Parathyroid adenoma (tissue), 2 donors: ENCODE measurements around the gene TMEM182.

Experiments
- H2AFZ ChIP-seq: fragments of 300-600 bp; sonication (generic); one replicate; pipeline ENCODE4 v1.7.0; 2017; ENCODE audit warnings: antibody characterized with exemption, mild to moderate bottlenecking
- H3K27ac ChIP-seq: fragments of 300-600 bp; sonication (generic); one replicate; pipeline ENCODE4 v1.7.0; 2017
- H3K27me3 ChIP-seq: fragments of 300-600 bp; sonication (generic); one replicate; pipeline ENCODE4 v1.7.0; 2017; ENCODE audit warnings: low read length; ENCODE audit not compliant: control insufficient read depth, insufficient read depth
- H3K36me3 ChIP-seq: fragments of 300-600 bp; sonication (generic); one replicate; pipeline ENCODE4 v1.7.0; 2017; ENCODE audit warnings: low read length; ENCODE audit not compliant: control insufficient read depth, insufficient read depth
- H3K4me1 ChIP-seq: fragments of 300-600 bp; sonication (generic); one replicate; pipeline ENCODE4 v1.7.0; 2017; ENCODE audit warnings: control low read depth
- H3K4me2 ChIP-seq: fragments of 300-600 bp; sonication (generic); one replicate; pipeline ENCODE4 v1.7.0; 2017; ENCODE audit warnings: low read length
- H3K4me3 ChIP-seq: fragments of 300-600 bp; sonication (generic); one replicate; pipeline ENCODE4 v1.7.0; 2017; ENCODE audit warnings: low read depth, low read length
- H3K79me2 ChIP-seq: fragments of 300-600 bp; sonication (generic); one replicate; pipeline ENCODE4 v1.7.0; 2017; ENCODE audit warnings: control low read depth
- H3K9ac ChIP-seq: fragments of 300-600 bp; sonication (generic); one replicate; pipeline ENCODE4 v1.7.0; 2017; ENCODE audit warnings: mild to moderate bottlenecking
- H3K9me3 ChIP-seq: fragments of 300-600 bp; sonication (generic); one replicate; pipeline ENCODE4 v1.7.0; 2017; ENCODE audit warnings: low read length; ENCODE audit not compliant: control insufficient read depth
- CTCF ChIP-seq: fragments of 300-600 bp; sonication (generic); IDR thresholded peaks from one replicate; pipeline ENCODE4 v1.7.0; 2017; ENCODE audit warnings: antibody characterized with exemption, mild to moderate bottlenecking
- donor health status: primary hyperparathyroidism.

Gene TMEM182

GRCh38 chr2:102792568-102793208, 30.9 kb downstream of the TMEM182 start:
- Histone ChIP-seq H3K27me3 (no peaks in the 10 kb centered on the region), H2AFZ (no peak overlapping the region), H3K4me1 (peaks cover 6% of the 10 kb centered on the region), H3K36me3 (no peaks in the 10 kb centered on the region), H3K4me2 (no peak overlapping the region), H3K9me3 (no peaks in the 10 kb centered on the region), H3K27ac (no peak overlapping the region), H3K79me2 (no peaks in the 10 kb centered on the region), H3K4me3 (no peak overlapping the region), H3K9ac (no peak overlapping the region)
- TF ChIP-seq CTCF: no peak

GRCh38 chr2:102795641-102796040, 33.8 kb downstream of the TMEM182 start:
- Histone ChIP-seq H3K27me3 (no peaks in the 10 kb centered on the region), H3K4me2 (no peak overlapping the region), H3K9ac (no peak overlapping the region), H3K27ac (no peak overlapping the region), H3K4me3 (no peak overlapping the region), H3K9me3 (no peaks in the 10 kb centered on the region), H3K4me1 (peaks cover 7% of the 10 kb centered on the region), H2AFZ (no peak overlapping the region), H3K36me3 (no peaks in the 10 kb centered on the region), H3K79me2 (no peaks in the 10 kb centered on the region)
- no peak for TF ChIP-seq CTCF

GRCh38 chr2:102796337-102796736, 34.5 kb downstream of the TMEM182 start:
- Histone ChIP-seq H3K9ac (no peak overlapping the region), H3K79me2 (no peaks in the 10 kb centered on the region), H3K36me3 (no peaks in the 10 kb centered on the region), H3K4me1 (peaks cover 7% of the 10 kb centered on the region), H2AFZ (no peak overlapping the region), H3K27me3 (no peaks in the 10 kb centered on the region), H3K4me2 (no peak overlapping the region), H3K9me3 (no peaks in the 10 kb centered on the region), H3K4me3 (no peak overlapping the region), H3K27ac (no peak overlapping the region)
- no peak for TF ChIP-seq CTCF

DNA sequence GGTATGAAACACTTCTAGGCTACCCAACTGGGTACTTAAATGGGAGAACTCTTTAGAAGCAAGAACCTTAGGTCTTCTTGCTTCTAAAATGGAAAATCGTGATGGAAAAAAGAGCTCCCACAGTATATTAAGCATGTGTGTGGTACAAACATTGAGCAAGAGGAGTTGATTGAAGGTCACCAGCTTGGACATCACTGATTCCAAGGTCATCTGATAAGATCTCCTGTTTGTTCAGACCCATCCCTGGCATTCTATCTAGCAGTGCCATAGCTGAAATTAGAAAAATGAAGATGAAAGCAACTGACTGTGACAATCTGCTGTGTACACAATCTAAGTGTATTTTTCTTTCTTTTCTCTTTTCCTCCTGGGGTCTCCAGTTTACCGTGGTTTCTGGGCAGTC, 35.7 kb downstream of the TMEM182 start:
- no peaks in the 10 kb centered on the region for H3K79me2 ChIP-seq
- no peaks in the 10 kb centered on the region for H3K27me3 ChIP-seq
- TF ChIP-seq CTCF: no peak
- no peak overlapping the region for H3K4me3 ChIP-seq
- H3K9me3 ChIP-seq: no peaks in the 10 kb centered on the region
- peaks cover 7% of the 10 kb centered on the region for H3K4me1 ChIP-seq
- no peaks in the 10 kb centered on the region for H3K36me3 ChIP-seq
- H3K9ac ChIP-seq: no peak overlapping the region
- H2AFZ ChIP-seq: no peak overlapping the region
- no peak overlapping the region for H3K4me2 ChIP-seq
- no peak overlapping the region for H3K27ac ChIP-seq

DNA sequence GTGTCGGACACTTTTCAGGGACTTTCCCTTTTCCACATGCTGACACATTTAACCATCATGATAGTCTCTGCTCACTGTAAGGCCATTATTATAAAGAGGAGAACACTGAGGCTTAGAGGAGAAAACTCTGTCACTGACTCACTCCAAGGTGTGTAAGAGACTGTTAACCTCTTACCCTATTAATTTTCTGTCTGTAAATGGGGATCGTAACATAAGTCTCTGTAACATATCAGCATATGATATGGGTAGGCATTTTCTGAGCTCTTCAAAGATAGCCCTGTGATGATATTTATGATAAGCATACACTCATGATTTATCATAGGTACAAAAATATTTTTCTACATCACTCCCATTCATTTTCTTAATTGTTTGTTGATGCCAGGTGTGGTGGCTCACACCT, 36.4 kb downstream of the TMEM182 start:
- H3K4me1 ChIP-seq: peaks cover 7% of the 10 kb centered on the region
- H3K9me3 ChIP-seq: no peaks in the 10 kb centered on the region

More for the DNA sequence above, 36.4 kb downstream of the TMEM182 start:
- Histone ChIP-seq H3K9ac (no peak overlapping the region), H3K4me3 (no peak overlapping the region), H3K27ac (no peak overlapping the region), H3K4me2 (no peak overlapping the region), H2AFZ (no peak overlapping the region), H3K36me3 (no peaks in the 10 kb centered on the region), H3K27me3 (no peaks in the 10 kb centered on the region), H3K79me2 (no peaks in the 10 kb centered on the region)
- no peak for TF ChIP-seq CTCF
